PC-3 (cell line): ENCODE data around the gene EDA2R. TPM values are rescaled to one million over a fixed set of nuclear protein-coding genes. Genes with fewer than 3 reads are reported as not detected.

Experiments used
- ATAC-seq: fragments of 200-7000 bp; cut with Tn5 transposase; 2 replicates; pipeline ENCODE4 v1.9.1; 2020; ENCODE audit warnings: mild to moderate bottlenecking, moderate library complexity
- BruUV-seq: library from RNA; stranded (reverse); fragments of 400-500 nt; replicated peaks from 2 replicates; lab custom pipeline; 2021; lab: Mats Ljungman, UMichigan
- CTCF ChIA-PET: fragments of 300-600 bp; sonication (Branson Sonifier 250); formaldehyde crosslinking; loops from one replicate; lab custom pipeline; 2022; ENCODE audit warnings: antibody characterized with exemption; lab: Charles Lee
- POLR2A ChIA-PET: fragments of 300-600 bp; sonication (Branson Sonifier 250); formaldehyde crosslinking; loops from one replicate; lab custom pipeline; 2022; ENCODE audit warnings: antibody characterized with exemption; ENCODE audit not compliant: unreplicated experiment; lab: Charles Lee
- DNase-seq: peaks from one replicate; pipeline ENCODE4 v3.0.0-alpha.2; 2015
- H2AFZ ChIP-seq: fragments of 300-600 bp; sonication (generic); 2 replicates; pipeline ENCODE4 v1.6.0; 2016; ENCODE audit warnings: antibody characterized with exemption, low read length
- H3F3A ChIP-seq: fragments of 300-600 bp; sonication (generic); one replicate; pipeline ENCODE4 v1.6.0; 2017; ENCODE audit warnings: antibody characterized with exemption, low read length, control low read depth, mild to moderate bottlenecking; ENCODE audit not compliant: unreplicated experiment
- H3K27ac ChIP-seq: fragments of 300-600 bp; sonication (generic); 2 replicates; pipeline ENCODE4 v1.5.1; 2016; ENCODE audit warnings: mild to moderate bottlenecking, low read length
- H3K27me3 ChIP-seq: fragments of 300-600 bp; sonication (generic); 2 replicates; pipeline ENCODE4 v1.6.1; 2016; ENCODE audit warnings: low read length, mixed read lengths
- H3K36me3 ChIP-seq: fragments of 300-600 bp; sonication (generic); 2 replicates; pipeline ENCODE4 v1.6.1; 2016; ENCODE audit warnings: low read depth, mixed run types, low read length, mixed read lengths
- H3K4me1 ChIP-seq: fragments of 300-600 bp; sonication (generic); 2 replicates; pipeline ENCODE4 v1.5.1; 2016; ENCODE audit warnings: low read length; ENCODE audit not compliant: insufficient read depth
- H3K4me2 ChIP-seq: fragments of 300-600 bp; sonication (generic); 2 replicates; pipeline ENCODE4 v1.6.0; 2016; ENCODE audit warnings: low read length
- H3K4me3 ChIP-seq: fragments of 300-600 bp; sonication (generic); 2 replicates; pipeline ENCODE4 v1.5.1; 2016; ENCODE audit warnings: mild to moderate bottlenecking, low read length, mixed read lengths
- H3K79me2 ChIP-seq: fragments of 300-600 bp; sonication (generic); 2 replicates; pipeline ENCODE4 v1.6.1; 2017; ENCODE audit warnings: low read length, mixed read lengths
- H3K9ac ChIP-seq: fragments of 300-600 bp; sonication (generic); 2 replicates; pipeline ENCODE4 v1.6.0; 2016; ENCODE audit warnings: mild to moderate bottlenecking, low read length
- H3K9me2 ChIP-seq: fragments of 300-600 bp; sonication (generic); replicated peaks from 2 replicates; pipeline ENCODE4 v1.6.1; 2016; ENCODE audit warnings: mixed run types, low read length, mixed read lengths
- H3K9me3 ChIP-seq: fragments of 300-600 bp; sonication (generic); 2 replicates; pipeline ENCODE4 v1.6.1; 2016; ENCODE audit warnings: low read length, mixed read lengths
- H4K20me1 ChIP-seq: fragments of 300-600 bp; sonication (generic); 2 replicates; pipeline ENCODE4 v1.6.1; 2016; ENCODE audit warnings: low read length, mixed read lengths
- EZH2 ChIP-seq: fragments of 300-600 bp; sonication (generic); IDR thresholded peaks from one replicate; pipeline ENCODE4 v1.6.1; 2017; ENCODE audit warnings: antibody characterized with exemption, mild to moderate bottlenecking, low read length; ENCODE audit not compliant: unreplicated experiment
- EZH2phosphoT487 ChIP-seq: fragments of 300-600 bp; sonication (generic); IDR thresholded peaks from 2 replicates; pipeline ENCODE4 v1.6.1; 2018; ENCODE audit warnings: mild to moderate bottlenecking, antibody characterized with exemption, low read length, borderline replicate concordance
- intact Hi-C: fragments of 100-400 bp; cut with micrococcal nuclease; formaldehyde crosslinking; loops from 2 replicates; pipeline ENCODE4 v1.9.0; 2023
- total RNA-seq: library from RNA; depleted of rRNA; stranded (reverse); fragments of >200 nt; gene quantifications from 2 replicates; pipeline ENCODE4 v1.2.3, GENCODE V29; 2014
- TF ChIP-seq, protein P1 (sequence below): fragments of 300-600 bp; sonication (generic); conservative IDR thresholded peaks from 2 replicates; pipeline ENCODE4 v1.5.1; 2017; ENCODE audit warnings: antibody characterized with exemption, low read depth, mild to moderate bottlenecking, low read length

Gene EDA2R
- total RNA-seq, 1 experiment from 2014 or later, result not detected

DNA sequence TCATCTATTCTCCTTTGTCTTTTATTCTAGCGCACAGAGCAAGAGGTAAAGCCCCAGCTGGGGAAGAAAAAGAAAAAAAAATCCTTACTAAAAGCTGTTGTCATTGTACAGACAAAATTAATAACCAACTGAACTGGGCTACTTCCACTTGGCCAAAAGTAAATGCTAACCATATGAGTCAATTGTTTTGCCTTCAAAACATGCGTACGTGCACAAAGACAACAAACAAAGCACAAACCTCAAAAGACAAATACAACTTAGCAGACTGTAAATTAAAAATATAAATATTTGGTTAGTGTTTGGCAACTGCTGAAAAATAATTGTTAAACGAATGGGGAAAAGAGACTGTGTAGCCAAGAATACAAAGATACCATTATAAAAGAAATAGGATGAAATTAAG is 5.9 kb downstream of the EDA2R start:
- CTCF ChIA-PET, result no interaction called here
- TF ChIP-seq EZH2, result no peak
- TF ChIP-seq, protein P1, sequence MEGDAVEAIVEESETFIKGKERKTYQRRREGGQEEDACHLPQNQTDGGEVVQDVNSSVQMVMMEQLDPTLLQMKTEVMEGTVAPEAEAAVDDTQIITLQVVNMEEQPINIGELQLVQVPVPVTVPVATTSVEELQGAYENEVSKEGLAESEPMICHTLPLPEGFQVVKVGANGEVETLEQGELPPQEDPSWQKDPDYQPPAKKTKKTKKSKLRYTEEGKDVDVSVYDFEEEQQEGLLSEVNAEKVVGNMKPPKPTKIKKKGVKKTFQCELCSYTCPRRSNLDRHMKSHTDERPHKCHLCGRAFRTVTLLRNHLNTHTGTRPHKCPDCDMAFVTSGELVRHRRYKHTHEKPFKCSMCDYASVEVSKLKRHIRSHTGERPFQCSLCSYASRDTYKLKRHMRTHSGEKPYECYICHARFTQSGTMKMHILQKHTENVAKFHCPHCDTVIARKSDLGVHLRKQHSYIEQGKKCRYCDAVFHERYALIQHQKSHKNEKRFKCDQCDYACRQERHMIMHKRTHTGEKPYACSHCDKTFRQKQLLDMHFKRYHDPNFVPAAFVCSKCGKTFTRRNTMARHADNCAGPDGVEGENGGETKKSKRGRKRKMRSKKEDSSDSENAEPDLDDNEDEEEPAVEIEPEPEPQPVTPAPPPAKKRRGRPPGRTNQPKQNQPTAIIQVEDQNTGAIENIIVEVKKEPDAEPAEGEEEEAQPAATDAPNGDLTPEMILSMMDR, result no peak
- TF ChIP-seq EZH2phosphoT487, result no peak

GRCh38 chrX:66632473-66632872 is 6.4 kb downstream of the EDA2R start:
- no TSS peak for BruUV-seq
- intact Hi-C loops, result no loop called here
- DNase-seq (no peak), ATAC-seq (no peak)
- H3F3A ChIP-seq, result no peaks in the 10 kb centered on the region
- no peaks in the 10 kb centered on the region for H3K27me3 ChIP-seq
- H3K4me2 ChIP-seq, result no peak overlapping the region
- POLR2A ChIA-PET, result no interaction called here
- no peak overlapping the region for H3K27ac ChIP-seq
- no peak overlapping the region for H3K9ac ChIP-seq
- no peak overlapping the region for H3K4me3 ChIP-seq
- H3K79me2 ChIP-seq, result no peaks in the 10 kb centered on the region
- no peaks in the 10 kb centered on the region for H3K36me3 ChIP-seq
- TF ChIP-seq, protein P1, result no peak
- no peaks in the 10 kb centered on the region for H4K20me1 ChIP-seq
- no peak overlapping the region for H2AFZ ChIP-seq
- no peaks in the 10 kb centered on the region for H3K4me1 ChIP-seq
- CTCF ChIA-PET, result no interaction called here
- no peaks in the 10 kb centered on the region for H3K9me3 ChIP-seq
- H3K9me2 ChIP-seq, result no peaks in the 10 kb centered on the region

More for the DNA sequence above, 5.9 kb downstream of the EDA2R start:
- no TSS peak for BruUV-seq
- no peak for ATAC-seq
- no peaks in the 10 kb centered on the region for H3K79me2 ChIP-seq
- no peaks in the 10 kb centered on the region for H4K20me1 ChIP-seq
- intact Hi-C loops, result no loop called here
- H3K9ac ChIP-seq, result no peak overlapping the region
- H3K4me1 ChIP-seq, result no peaks in the 10 kb centered on the region
- H3K36me3 ChIP-seq, result no peaks in the 10 kb centered on the region
- H3K27me3 ChIP-seq, result no peaks in the 10 kb centered on the region
- H3K27ac ChIP-seq, result no peak overlapping the region
- DNase-seq, result no peak
- H3K9me2 ChIP-seq, result no peaks in the 10 kb centered on the region
- H3K4me3 ChIP-seq, result no peak overlapping the region
- no peaks in the 10 kb centered on the region for H3F3A ChIP-seq
- no peaks in the 10 kb centered on the region for H3K9me3 ChIP-seq
- no peak overlapping the region for H3K4me2 ChIP-seq
- no peak overlapping the region for H2AFZ ChIP-seq
- POLR2A ChIA-PET, result no interaction called here

- Histone ChIP-seq H4K20me1 (no peaks in the 10 kb centered on the region), H3K79me2 (no peaks in the 10 kb centered on the region)
- POLR2A ChIA-PET, result no interaction called here
These were observed 13.4 kb downstream of the EDA2R start for GRCh38 chrX:66625525-66625924.

More at GRCh38 chrX:66625525-66625924, 13.4 kb downstream of the EDA2R start:
- no peak for DNase-seq
- no TSS peak for BruUV-seq
- Histone ChIP-seq H3K4me1 (no peaks in the 10 kb centered on the region), H3K9me3 (no peaks in the 10 kb centered on the region), H3K36me3 (no peaks in the 10 kb centered on the region), H3K9ac (no peak overlapping the region), H3K27ac (no peak overlapping the region), H3K27me3 (no peaks in the 10 kb centered on the region), H3K4me3 (no peak overlapping the region), H3K4me2 (no peak overlapping the region), H2AFZ (no peak overlapping the region), H3F3A (no peaks in the 10 kb centered on the region), H3K9me2 (no peaks in the 10 kb centered on the region)
- ATAC-seq, result no peak
- intact Hi-C loops, result no loop called here
- CTCF ChIA-PET, result no interaction called here
- TF ChIP-seq EZH2 (no peak), EZH2phosphoT487 (no peak)
- TF ChIP-seq, protein P1, result no peak
